ENCODE measurements around the gene CKAP5.

The CKAP5 gene

GRCh38 chr11:46698597-46698996 is 147.5 kb downstream of the CKAP5 start:
- H3K27me3 ChIP-seq (ENCODE audit: control insufficient read depth, low read length) = no peaks in the 10 kb centered on the region
- peaks cover 35% of the 10 kb centered on the region for H3K36me3 ChIP-seq (ENCODE audit: control insufficient read depth, low read length)
- H3F3A ChIP-seq (ENCODE audit: control insufficient read depth, insufficient read depth) = no peaks in the 10 kb centered on the region
- peak overlapping the region; percentile 88; the same call in 1 of the 2 replicates for H3K4me2 ChIP-seq (ENCODE audit: low read length)
- H3K9me2 ChIP-seq (replicated peaks; ENCODE audit: control insufficient read depth, low read length) = no peaks in the 10 kb centered on the region
- H3K9me3 ChIP-seq (ENCODE audit: control insufficient read depth, insufficient read depth, low read length) = no peaks in the 10 kb centered on the region
- no peak for TF ChIP-seq CTCF (IDR thresholded peaks at IDR 0.05; ENCODE audit: low read depth, low read length, poor library complexity, severe bottlenecking)
- TF ChIP-seq EZH2phosphoT487 (IDR thresholded peaks at IDR 0.05; ENCODE audit: borderline replicate concordance, low read length) = no peak
- H3K4me3 ChIP-seq (ENCODE audit: low read length) = no peak overlapping the region
- no peaks in the 10 kb centered on the region; the same call in 1 of the 2 replicates for H4K20me1 ChIP-seq (ENCODE audit: control insufficient read depth, insufficient read depth, low read depth, low read length)
- H3K4me1 ChIP-seq (ENCODE audit: control insufficient read depth, low read length) = peaks cover 28% of the 10 kb centered on the region
- H3K79me2 ChIP-seq (ENCODE audit: control insufficient read depth, low read length) = peaks cover 53% of the 10 kb centered on the region
- no peak overlapping the region for H3K27ac ChIP-seq (ENCODE audit: low read depth, low read length)

GRCh38 chr11:46697723-46698122 is 148.4 kb downstream of the CKAP5 start:
- H4K20me1 ChIP-seq (ENCODE audit: control insufficient read depth, insufficient read depth, low read depth, low read length) = no peaks in the 10 kb centered on the region; the same call in 1 of the 2 replicates
- H3K27me3 ChIP-seq (ENCODE audit: control insufficient read depth, low read length) = no peaks in the 10 kb centered on the region
- no peak overlapping the region for H3K27ac ChIP-seq (ENCODE audit: low read depth, low read length)
- no peak overlapping the region for H3K4me2 ChIP-seq (ENCODE audit: low read length)
- peaks cover 25% of the 10 kb centered on the region for H3K4me1 ChIP-seq (ENCODE audit: control insufficient read depth, low read length)
- H3K79me2 ChIP-seq (ENCODE audit: control insufficient read depth, low read length) = peaks cover 46% of the 10 kb centered on the region
- H3K9me2 ChIP-seq (replicated peaks; ENCODE audit: control insufficient read depth, low read length) = no peaks in the 10 kb centered on the region
- H3K9me3 ChIP-seq (ENCODE audit: control insufficient read depth, insufficient read depth, low read length) = no peaks in the 10 kb centered on the region
- no peak overlapping the region for H3K4me3 ChIP-seq (ENCODE audit: low read length)
- peaks cover 28% of the 10 kb centered on the region for H3K36me3 ChIP-seq (ENCODE audit: control insufficient read depth, low read length)
- H3F3A ChIP-seq (ENCODE audit: control insufficient read depth, insufficient read depth) = no peaks in the 10 kb centered on the region
- TF ChIP-seq CTCF (IDR thresholded peaks at IDR 0.05; ENCODE audit: low read depth, low read length, poor library complexity, severe bottlenecking) = no peak

GRCh38 chr11:46697303-46697702 is 148.8 kb downstream of the CKAP5 start:
- no peaks in the 10 kb centered on the region for H3F3A ChIP-seq (ENCODE audit: control insufficient read depth, insufficient read depth)
- H4K20me1 ChIP-seq (ENCODE audit: control insufficient read depth, insufficient read depth, low read depth, low read length) = no peaks in the 10 kb centered on the region; the same call in 1 of the 2 replicates
- no peak overlapping the region for H3K4me3 ChIP-seq (ENCODE audit: low read length)
- H3K4me1 ChIP-seq (ENCODE audit: control insufficient read depth, low read length) = peaks cover 20% of the 10 kb centered on the region
- TF ChIP-seq CTCF (IDR thresholded peaks at IDR 0.05; ENCODE audit: low read depth, low read length, poor library complexity, severe bottlenecking) = no peak
- no peak for TF ChIP-seq EZH2phosphoT487 (IDR thresholded peaks at IDR 0.05; ENCODE audit: borderline replicate concordance, low read length)
- no peak overlapping the region for H3K27ac ChIP-seq (ENCODE audit: low read depth, low read length)
- H3K27me3 ChIP-seq (ENCODE audit: control insufficient read depth, low read length) = no peaks in the 10 kb centered on the region
- H3K9me3 ChIP-seq (ENCODE audit: control insufficient read depth, insufficient read depth, low read length) = no peaks in the 10 kb centered on the region
- peaks cover 42% of the 10 kb centered on the region for H3K79me2 ChIP-seq (ENCODE audit: control insufficient read depth, low read length)
- no peak overlapping the region for H3K4me2 ChIP-seq (ENCODE audit: low read length)
- peaks cover 24% of the 10 kb centered on the region for H3K36me3 ChIP-seq (ENCODE audit: control insufficient read depth, low read length)
- H3K9me2 ChIP-seq (replicated peaks; ENCODE audit: control insufficient read depth, low read length) = no peaks in the 10 kb centered on the region

- TF ChIP-seq EZH2phosphoT487 (IDR thresholded peaks at IDR 0.05; ENCODE audit: borderline replicate concordance, low read length) = no peak
- peaks cover 23% of the 10 kb centered on the region for H3K36me3 ChIP-seq (ENCODE audit: control insufficient read depth, low read length)
- no peak overlapping the region for H3K4me2 ChIP-seq (ENCODE audit: low read length)
- H4K20me1 ChIP-seq (ENCODE audit: control insufficient read depth, insufficient read depth, low read depth, low read length) = no peaks in the 10 kb centered on the region; the same call in 1 of the 2 replicates
- no peaks in the 10 kb centered on the region for H3K9me2 ChIP-seq (replicated peaks; ENCODE audit: control insufficient read depth, low read length)
- no peaks in the 10 kb centered on the region for H3F3A ChIP-seq (ENCODE audit: control insufficient read depth, insufficient read depth)
- no peak overlapping the region for H3K4me3 ChIP-seq (ENCODE audit: low read length)
- no peaks in the 10 kb centered on the region for H3K27me3 ChIP-seq (ENCODE audit: control insufficient read depth, low read length)
- H3K9me3 ChIP-seq (ENCODE audit: control insufficient read depth, insufficient read depth, low read length) = no peaks in the 10 kb centered on the region
- H3K27ac ChIP-seq (ENCODE audit: low read depth, low read length) = no peak overlapping the region
- peaks cover 31% of the 10 kb centered on the region for H3K79me2 ChIP-seq (ENCODE audit: control insufficient read depth, low read length)
- H3K4me1 ChIP-seq (ENCODE audit: control insufficient read depth, low read length) = peaks cover 13% of the 10 kb centered on the region
Measured at GRCh38 chr11:46696212-46696558, 149.9 kb downstream of the CKAP5 start.

Data from DOHH2 (cell line).